ENCODE measurements around the gene GRWD1. TPM values are rescaled to one million over a fixed set of nuclear protein-coding genes. Genes with fewer than 3 reads are reported as not detected.
A peak's percentile ranks its signal among the peaks of the same experiment; 100 is the strongest.

Gene GRWD1
- total and polyA plus RNA-seq, 4 donors, result 8.9 to 38.1 (median 21.9) TPM

- Histone ChIP-seq H3K27me3 (ENCODE audit: control insufficient read depth in 3 of 3, insufficient read depth in 3 of 3, low read length in 2 of 3) (no peaks in the 10 kb centered on the region), H3K36me3 (ENCODE audit: control insufficient read depth in 4 of 4, insufficient read depth in 4 of 4, low read length in 4 of 4) (peaks cover 19 to 53% (median 30%) of the 10 kb centered on the region in 4 donors)
- ATAC-seq (ENCODE audit: insufficient read depth, low FRiP score), result no peak
Measured at GRCh38 chr19:48450863-48451262, 5.1 kb downstream of the GRWD1 start.

GRCh38 chr19:48451624-48452023 lies 5.8 kb downstream of the GRWD1 start:
- no peak overlapping the region for H3K4me3 ChIP-seq
- no peak for DNase-seq
- peaks cover 0 to under 1% (median 0%) of the 10 kb centered on the region in 5 donors for H3K4me1 ChIP-seq (ENCODE audit: control insufficient read depth in 5 of 5, insufficient read depth in 5 of 5, low read length in 5 of 5)
- H3K9ac ChIP-seq (ENCODE audit: insufficient read depth in 1 of 2, low read length in 2 of 2), result no peak overlapping the region
- no peak for TF ChIP-seq CTCF (IDR thresholded peaks at IDR 0.05; ENCODE audit: control extremely low read depth, extremely low read depth)
- 91 to 92% methylated on average over 12 of the region's 12 CpGs for WGBS, 2 donors
- H3K27me3 ChIP-seq (ENCODE audit: control insufficient read depth in 3 of 3, insufficient read depth in 3 of 3, low read length in 2 of 3), result no peaks in the 10 kb centered on the region
- no peak for ATAC-seq (ENCODE audit: insufficient read depth, low FRiP score)
- peaks cover 19 to 60% (median 32%) of the 10 kb centered on the region in 4 donors for H3K36me3 ChIP-seq (ENCODE audit: control insufficient read depth in 4 of 4, insufficient read depth in 4 of 4, low read length in 4 of 4)
- no peak overlapping the region for H3K27ac ChIP-seq (ENCODE audit: low read depth in 1 of 2, low read length in 1 of 2)
- H3K9me3 ChIP-seq (ENCODE audit: control insufficient read depth in 4 of 4, insufficient read depth in 3 of 4, low read length in 3 of 4), result no peaks in the 10 kb centered on the region

More at GRCh38 chr19:48450863-48451262, 5.1 kb downstream of the GRWD1 start:
- no peak overlapping the region for H3K9ac ChIP-seq (ENCODE audit: insufficient read depth in 1 of 2, low read length in 2 of 2)
- TF ChIP-seq CTCF (IDR thresholded peaks at IDR 0.05; ENCODE audit: control extremely low read depth, extremely low read depth), result no peak
- no peak overlapping the region for H3K27ac ChIP-seq (ENCODE audit: low read depth in 1 of 2, low read length in 1 of 2)
- peaks cover 0 to 6% (median 0%) of the 10 kb centered on the region in 5 donors for H3K4me1 ChIP-seq (ENCODE audit: control insufficient read depth in 5 of 5, insufficient read depth in 5 of 5, low read length in 5 of 5)
- no peaks in the 10 kb centered on the region for H3K9me3 ChIP-seq (ENCODE audit: control insufficient read depth in 4 of 4, insufficient read depth in 3 of 4, low read length in 3 of 4)
- WGBS, 2 donors, result 96 to 97% methylated on average over 12 to 15 of the region's 15 CpGs
- DNase-seq, result no peak
- no peak overlapping the region for H3K4me3 ChIP-seq

GRCh38 chr19:48452289-48453190 lies 6.8 kb downstream of the GRWD1 start:
- no peak for DNase-seq
- no peak for TF ChIP-seq CTCF (IDR thresholded peaks at IDR 0.05; ENCODE audit: control extremely low read depth, extremely low read depth)
- 93 to 94% methylated on average over 33 of the region's 33 CpGs for WGBS, 2 donors
- Histone ChIP-seq H3K4me1 (ENCODE audit: control insufficient read depth in 5 of 5, insufficient read depth in 5 of 5, low read length in 5 of 5) (no peaks in the 10 kb centered on the region), H3K36me3 (ENCODE audit: control insufficient read depth in 4 of 4, insufficient read depth in 4 of 4, low read length in 4 of 4) (peaks cover 19 to 60% (median 31%) of the 10 kb centered on the region in 4 donors), H3K4me3 (no peak overlapping the region), H3K9ac (ENCODE audit: insufficient read depth in 1 of 2, low read length in 2 of 2) (no peak overlapping the region), H3K27ac (ENCODE audit: low read depth in 1 of 2, low read length in 1 of 2) (no peak overlapping the region), H3K27me3 (ENCODE audit: control insufficient read depth in 3 of 3, insufficient read depth in 3 of 3, low read length in 2 of 3) (no peaks in the 10 kb centered on the region), H3K9me3 (ENCODE audit: control insufficient read depth in 4 of 4, insufficient read depth in 3 of 4, low read length in 3 of 4) (no peaks in the 10 kb centered on the region)
- peak; percentile 19 for ATAC-seq (ENCODE audit: insufficient read depth, low FRiP score)

All from lung (tissue), 12 donors.